Transverse colon (tissue), 4 donors: ENCODE measurements around the gene LRPAP1. TPM values are rescaled to one million over a fixed set of nuclear protein-coding genes. Genes with fewer than 3 reads are reported as not detected.

Experiments
- DNase-seq: peaks from one replicate; pipeline ENCODE4 v3.0.0-alpha.2; 2019
- H3K27ac ChIP-seq, 4 donors: fragments of 200-600 bp; sonication (generic); 2 replicates each; pipeline ENCODE4 v1.5.1; 2016 to 2018; ENCODE audit warnings: inconsistent platforms in 4 of 4
- H3K27me3 ChIP-seq: fragments of 200-600 bp; sonication (generic); 2 replicates; pipeline ENCODE4 v1.5.1; 2017; ENCODE audit warnings: inconsistent platforms
- H3K36me3 ChIP-seq, 4 donors: fragments of 200-600 bp; sonication (generic); 2 replicates each; pipeline ENCODE4 v1.5.1; 2017 to 2019; ENCODE audit warnings: inconsistent platforms in 4 of 4
- H3K4me1 ChIP-seq, 4 donors: fragments of 200-600 bp; sonication (generic); 2 replicates each; pipeline ENCODE4 v1.5.1; 2017 to 2020; ENCODE audit warnings: inconsistent platforms in 4 of 4
- H3K4me3 ChIP-seq, 4 donors: fragments of 200-600 bp; sonication (generic); 1 replicate in 1 of 4; 2 replicates in 3 of 4; pipeline versions ENCODE4 v1.5.1 to v1.6.1; 2017 to 2019; ENCODE audit warnings: inconsistent platforms in 4 of 4
- H3K9me3 ChIP-seq, 2 donors: fragments of 200-600 bp; sonication (generic); 2 replicates each; pipeline ENCODE4 v1.5.1; 2017 to 2019; ENCODE audit warnings: inconsistent platforms in 2 of 2
- EP300 ChIP-seq: sonication (generic); formaldehyde crosslinking; IDR thresholded peaks from one replicate; pipeline ENCODE4 v1.6.1; 2017; ENCODE audit warnings: antibody characterized with exemption, low read depth
- POLR2A ChIP-seq: fragments of 450-650 bp; IDR thresholded peaks from one replicate; pipeline ENCODE4 v1.6.1; 2016; ENCODE audit warnings: antibody characterized with exemption, mild to moderate bottlenecking, moderate library complexity
- POLR2AphosphoS5 ChIP-seq, 3 donors: sonication (generic); formaldehyde crosslinking; IDR thresholded peaks; one replicate each; pipeline ENCODE4 v1.6.1; 2016; ENCODE audit warnings: antibody characterized with exemption in 3 of 3
- WGBS, 2 donors: methylation state at CpG; one replicate each; pipeline ENCODE4 v1.1.5; 2018; ENCODE audit warnings: low coverage in 1 of 2; 5-methylcytosine and 5-hydroxymethylcytosine counted together
- in situ Hi-C, 4 donors: fragments of 200-750 bp; cut with MboI; loops; one replicate each; pipeline versions ENCODE4 v1.15.0 to v1.15.1; 2017; ENCODE audit warnings: low sequenced_read_pairs in 3 of 4, low pct_ligation_motif_present in 1 of 4, low pct_unique_long_range_greater_than_20kb in 1 of 4
- intact Hi-C: fragments of 100-400 bp; cut with DNase I; formaldehyde crosslinking; loops from one replicate; pipeline ENCODE4 v1.15.1; 2023; ENCODE audit warnings: low total_unique reads
- total RNA-seq, 4 donors: library from RNA; depleted of rRNA; stranded (reverse); fragments of >200 nt; gene quantifications; one replicate each; pipeline ENCODE4 v1.1.0, GENCODE V29; 2016
- TF ChIP-seq, protein P1 (sequence below), 5 experiments: fragments of 200-600 bp in 3 of 5; fragments of 450-650 bp in 2 of 5; sonication (generic) in 3 of 5; IDR thresholded peaks; 1 replicate in 2 of 5; 2 replicates in 3 of 5; pipeline ENCODE4 v1.5.1; 2016 to 2017; ENCODE audit warnings: antibody characterized with exemption in 5 of 5, inconsistent platforms in 3 of 5, mild to moderate bottlenecking in 2 of 5, moderate library complexity in 1 of 5

Gene LRPAP1
- total RNA-seq, 4 donors from 2014 or later, result 98.6 to 140 (median 115) TPM

DNA sequence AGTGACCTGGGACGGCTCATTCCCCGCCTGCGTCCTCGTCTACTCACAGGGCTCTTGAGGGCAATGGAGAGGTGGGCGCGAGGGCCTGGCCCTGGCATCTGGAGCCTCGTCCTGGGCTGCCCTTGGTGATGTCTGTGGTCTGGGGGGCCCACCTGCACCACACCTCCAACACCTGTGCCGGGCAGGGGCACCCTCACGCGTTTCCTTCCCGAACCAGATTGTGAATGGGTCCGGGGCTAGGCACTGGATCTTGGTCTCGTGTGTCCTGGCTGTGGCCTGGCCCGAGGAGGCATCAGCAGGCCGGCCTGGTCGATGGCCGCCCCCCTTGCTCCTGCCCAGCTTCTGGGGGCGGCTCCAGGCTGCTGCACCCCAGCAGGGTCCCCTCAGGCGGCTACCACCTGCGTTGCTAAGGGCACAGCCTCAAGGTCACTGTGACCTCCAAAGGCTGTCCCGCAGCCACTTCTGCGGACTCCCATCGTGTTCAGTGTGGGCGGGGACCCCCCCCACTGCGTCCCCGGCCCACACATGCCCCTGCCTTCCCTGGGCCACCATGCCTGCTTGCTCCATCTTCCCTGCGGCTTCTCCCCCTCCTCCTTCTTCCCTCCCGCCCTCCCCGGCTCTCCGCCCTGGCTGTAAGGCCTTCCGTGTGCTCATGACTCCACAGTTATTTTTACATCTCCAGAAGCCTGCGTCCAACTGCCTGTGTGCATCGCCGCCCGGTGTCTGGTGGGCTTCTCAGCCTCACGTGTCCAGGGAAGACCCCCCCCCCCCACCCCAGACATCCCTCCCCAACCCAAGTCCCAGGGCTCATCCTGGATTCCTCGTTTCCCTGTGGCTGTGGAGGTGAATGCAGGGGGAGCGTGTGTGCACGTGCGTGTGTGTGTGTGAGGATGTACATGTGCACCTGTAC lies 65.3 kb downstream of the LRPAP1 start:
- Histone ChIP-seq H3K4me1 (peaks cover 6 to 14% (median 11%) of the 10 kb centered on the region in 4 donors), H3K27ac (no peak overlapping the region), H3K27me3 (peaks cover 61% of the 10 kb centered on the region), H3K4me3 (no peak overlapping the region), H3K9me3 (no peaks in the 10 kb centered on the region), H3K36me3 (no peaks in the 10 kb centered on the region)
- in situ Hi-C loops (no loop called here), intact Hi-C loops (no loop called here)
- 85 to 96% methylated on average over 4 to 32 of the region's 40 CpGs for WGBS, 2 donors
- DNase-seq, result no peak
- no peak for TF ChIP-seq EP300
- TF ChIP-seq, protein P1, sequence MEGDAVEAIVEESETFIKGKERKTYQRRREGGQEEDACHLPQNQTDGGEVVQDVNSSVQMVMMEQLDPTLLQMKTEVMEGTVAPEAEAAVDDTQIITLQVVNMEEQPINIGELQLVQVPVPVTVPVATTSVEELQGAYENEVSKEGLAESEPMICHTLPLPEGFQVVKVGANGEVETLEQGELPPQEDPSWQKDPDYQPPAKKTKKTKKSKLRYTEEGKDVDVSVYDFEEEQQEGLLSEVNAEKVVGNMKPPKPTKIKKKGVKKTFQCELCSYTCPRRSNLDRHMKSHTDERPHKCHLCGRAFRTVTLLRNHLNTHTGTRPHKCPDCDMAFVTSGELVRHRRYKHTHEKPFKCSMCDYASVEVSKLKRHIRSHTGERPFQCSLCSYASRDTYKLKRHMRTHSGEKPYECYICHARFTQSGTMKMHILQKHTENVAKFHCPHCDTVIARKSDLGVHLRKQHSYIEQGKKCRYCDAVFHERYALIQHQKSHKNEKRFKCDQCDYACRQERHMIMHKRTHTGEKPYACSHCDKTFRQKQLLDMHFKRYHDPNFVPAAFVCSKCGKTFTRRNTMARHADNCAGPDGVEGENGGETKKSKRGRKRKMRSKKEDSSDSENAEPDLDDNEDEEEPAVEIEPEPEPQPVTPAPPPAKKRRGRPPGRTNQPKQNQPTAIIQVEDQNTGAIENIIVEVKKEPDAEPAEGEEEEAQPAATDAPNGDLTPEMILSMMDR (IDR thresholded peaks at IDR 0.05), result no peak
- TF ChIP-seq POLR2AphosphoS5 (IDR thresholded peaks at IDR 0.05), result no peak
- TF ChIP-seq POLR2A, result no peak

DNA sequence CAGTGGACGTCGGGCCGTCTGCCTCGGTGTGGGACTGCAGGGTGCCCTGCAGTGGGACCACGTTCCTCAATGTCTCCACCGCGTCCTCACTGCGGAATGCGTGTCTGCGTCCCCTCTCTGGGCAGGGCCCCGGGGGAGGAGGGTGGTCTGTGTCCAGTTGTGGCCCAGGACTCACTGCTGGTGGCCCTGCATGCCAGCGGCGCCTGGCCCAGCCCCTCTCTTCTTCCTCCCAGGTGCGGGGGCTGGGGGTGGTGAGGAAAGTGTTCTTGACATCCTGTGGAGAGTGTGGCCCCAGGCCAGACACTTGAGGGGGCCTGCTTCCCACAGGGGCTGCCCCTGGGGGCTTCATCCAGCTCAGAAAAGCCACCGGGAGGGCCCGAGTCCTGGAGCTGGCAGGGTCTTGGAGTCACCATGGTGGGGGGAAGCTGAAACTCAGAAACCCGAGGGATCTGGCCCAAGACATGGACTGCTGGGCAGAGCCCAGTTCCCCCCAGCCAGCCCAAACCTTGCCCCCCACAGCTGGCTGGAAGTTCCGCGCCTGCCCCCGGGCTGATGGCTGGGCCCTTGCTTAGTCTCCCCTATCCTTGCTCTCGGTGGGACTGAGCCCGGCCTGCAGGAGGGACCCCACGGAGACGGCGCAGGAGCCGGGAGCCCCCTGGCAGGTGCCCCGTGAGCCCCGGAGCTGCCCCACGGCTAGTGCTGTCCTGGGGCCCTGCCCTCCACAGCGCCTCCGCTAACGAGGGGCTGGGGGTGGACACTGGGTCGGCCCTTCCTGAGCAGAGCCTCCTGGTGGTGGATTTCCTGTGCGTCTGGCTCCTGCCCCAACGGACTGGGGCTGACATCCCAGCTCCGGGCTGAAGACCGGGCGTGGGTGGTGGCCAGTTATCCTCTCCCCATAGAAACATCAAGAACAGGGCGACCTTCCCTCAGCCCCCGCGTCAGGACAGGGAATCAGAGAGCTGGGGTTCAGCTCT lies 66.2 kb downstream of the LRPAP1 start:
- H3K27ac ChIP-seq, result no peak overlapping the region
- no peaks in the 10 kb centered on the region for H3K9me3 ChIP-seq
- TF ChIP-seq, protein P1 (IDR thresholded peaks at IDR 0.05), result no peak
- TF ChIP-seq EP300 (no peak), POLR2AphosphoS5 (IDR thresholded peaks at IDR 0.05) (no peak), POLR2A (no peak)
- H3K27me3 ChIP-seq, result peaks cover 60% of the 10 kb centered on the region
- in situ Hi-C loops (no loop called here), intact Hi-C loops (no loop called here)
- no peak overlapping the region for H3K4me3 ChIP-seq
- H3K4me1 ChIP-seq, result peaks cover 6 to 21% (median 13%) of the 10 kb centered on the region in 4 donors
- WGBS, 2 donors, result 86% methylated on average over 28 of the region's 41 CpGs; no CpG with 5 or more reads in 1 of the 2 donors
- DNase-seq, result no peak
- H3K36me3 ChIP-seq, result no peaks in the 10 kb centered on the region

DNA sequence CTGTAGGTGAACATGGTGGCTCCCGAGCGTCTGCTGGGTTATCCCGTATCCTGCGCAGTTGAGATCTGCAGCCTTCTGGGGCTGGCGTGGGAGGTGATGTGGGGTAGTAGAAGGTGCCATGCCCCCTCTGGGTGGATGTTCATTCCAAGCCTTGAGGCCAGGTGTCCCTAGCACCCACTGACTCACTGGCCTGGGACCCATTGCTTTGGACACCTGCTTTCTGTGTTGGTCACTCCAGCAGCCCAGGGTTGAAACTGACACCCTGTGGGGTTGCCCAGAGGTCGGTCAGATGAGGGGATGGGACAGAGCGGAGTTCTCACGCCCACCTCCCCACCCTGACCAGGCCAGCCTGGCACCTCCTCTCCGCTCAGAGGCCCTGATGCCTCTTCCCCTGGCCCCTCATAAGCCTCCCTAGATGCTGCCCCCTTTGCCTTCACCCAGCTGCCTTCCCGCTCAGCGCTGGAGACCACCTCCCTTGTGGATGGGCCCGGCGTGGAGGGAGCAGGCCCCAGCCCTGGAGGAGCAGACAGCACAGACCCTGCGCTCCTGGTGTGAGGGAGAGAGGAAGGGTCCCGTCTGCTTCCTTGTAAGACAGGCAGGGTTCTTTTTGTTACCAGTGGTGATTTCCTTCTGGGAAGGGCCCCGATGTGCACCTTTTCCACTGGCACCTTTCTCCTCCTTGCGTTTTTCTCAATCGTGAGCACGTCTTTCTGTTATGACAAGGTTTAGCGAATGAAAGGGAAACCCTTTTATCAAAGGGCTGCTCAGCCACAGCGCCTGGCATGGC lies 67.1 kb downstream of the LRPAP1 start:
- DNase-seq, result no peak
- in situ Hi-C loops, result no loop called here
- Histone ChIP-seq H3K9me3 (no peaks in the 10 kb centered on the region), H3K4me1 (peaks cover 6 to 22% (median 13%) of the 10 kb centered on the region in 4 donors), H3K27ac (no peak overlapping the region), H3K27me3 (peaks cover 51% of the 10 kb centered on the region), H3K36me3 (no peaks in the 10 kb centered on the region), H3K4me3 (no peak overlapping the region)
- 89 to 97% methylated on average over 6 to 21 of the region's 21 CpGs for WGBS, 2 donors
- intact Hi-C loops, result no loop called here
- TF ChIP-seq, protein P1 (IDR thresholded peaks at IDR 0.05), result no peak
- no peak for TF ChIP-seq EP300
- no peak for TF ChIP-seq POLR2AphosphoS5 (IDR thresholded peaks at IDR 0.05)
- TF ChIP-seq POLR2A, result no peak
